Erythroblast (primary cell): ENCODE data around the gene AR.

Experiments used
- GATA1 ChIP-seq: IDR thresholded peaks from 2 replicates; pipeline ENCODE4 v1.6.1; 2011; ENCODE audit warnings: low read depth, mild to moderate bottlenecking, control low read depth, low read length, moderate library complexity
- POLR2A ChIP-seq: IDR thresholded peaks from 2 replicates; pipeline ENCODE4 v1.6.1; 2011; ENCODE audit warnings: mild to moderate bottlenecking, low read length

GRCh38 chrX:67524950-67525691, 18.7 kb upstream of the AR start:
- TF ChIP-seq POLR2A (no peak), GATA1 (no peak)
